SU-DHL-6 (cell line): ENCODE measurements around the gene WWOX.

Source experiments
- H2AFZ ChIP-seq: fragments of 200-600 bp; sonication (generic); 2 replicates; pipeline ENCODE4 v1.6.1; 2014; ENCODE audit warnings: low read depth, mild to moderate bottlenecking, moderate library complexity, mixed read lengths, antibody characterized with exemption, low read length; ENCODE audit not compliant: severe bottlenecking
- H3F3A ChIP-seq: fragments of 200-600 bp; shearing (Covaris generic); 2 replicates; pipeline ENCODE4 v1.6.0; 2016; ENCODE audit warnings: antibody characterized with exemption, mild to moderate bottlenecking; ENCODE audit not compliant: insufficient read depth
- H3K27ac ChIP-seq: fragments of 200-600 bp; sonication (generic); 2 replicates; pipeline ENCODE4 v1.5.1; 2016; ENCODE audit warnings: low read depth, mild to moderate bottlenecking, low read length, moderate library complexity, mixed read lengths
- H3K27me3 ChIP-seq: fragments of 200-600 bp; sonication (generic), shearing (Covaris generic); 2 replicates; pipeline ENCODE4 v1.6.0; 2014; ENCODE audit warnings: mild to moderate bottlenecking, low read length
- H3K36me3 ChIP-seq: fragments of 200-600 bp; sonication (generic); 2 replicates; pipeline ENCODE4 v1.6.1; 2014; ENCODE audit warnings: mild to moderate bottlenecking, low read length, mixed read lengths
- H3K4me2 ChIP-seq: fragments of 300-600, 200-600 bp; shearing (Covaris generic), sonication (generic); 2 replicates; pipeline ENCODE4 v1.6.0; 2014; ENCODE audit warnings: low read length, low read depth, mild to moderate bottlenecking; ENCODE audit not compliant: poor library complexity, severe bottlenecking
- H3K4me3 ChIP-seq: fragments of 200-600 bp; sonication (generic); 2 replicates; pipeline ENCODE4 v1.5.1; 2014; ENCODE audit warnings: antibody characterized with exemption, low read length, mild to moderate bottlenecking, mixed read lengths; ENCODE audit not compliant: insufficient read depth, poor library complexity, severe bottlenecking
- H3K79me2 ChIP-seq: fragments of 200-600 bp; sonication (generic); 2 replicates; pipeline ENCODE4 v1.6.1; 2014; ENCODE audit warnings: mild to moderate bottlenecking, low read length, moderate library complexity; ENCODE audit not compliant: insufficient read depth
- H3K9ac ChIP-seq: fragments of 200-600 bp; sonication (generic); 2 replicates; pipeline ENCODE4 v1.7.0; 2014; ENCODE audit warnings: mild to moderate bottlenecking, low read length
- H3K9me2 ChIP-seq: fragments of 200-600 bp; sonication (generic); replicated peaks from 2 replicates; pipeline ENCODE4 v1.6.1; 2014; ENCODE audit warnings: low read length; ENCODE audit not compliant: insufficient read depth
- H3K9me3 ChIP-seq: fragments of 200-600 bp; sonication (generic); 2 replicates; pipeline ENCODE4 v1.6.1; 2014; ENCODE audit warnings: low read length, mixed read lengths; ENCODE audit not compliant: insufficient read depth
- H4K20me1 ChIP-seq: fragments of 200-600 bp; sonication (generic); 2 replicates; pipeline ENCODE4 v1.6.1; 2014; ENCODE audit warnings: low read depth, mild to moderate bottlenecking, antibody characterized with exemption, low read length, moderate library complexity, mixed read lengths
- EZH2phosphoT487 ChIP-seq: fragments of 200-600 bp; sonication (generic), shearing (Covaris generic); conservative IDR thresholded peaks from 2 replicates; pipeline ENCODE4 v1.6.1; 2018; ENCODE audit warnings: mild to moderate bottlenecking, antibody characterized with exemption, low read length, moderate library complexity, mixed read lengths
- TF ChIP-seq, protein P1 (sequence below): fragments of 200-600 bp; sonication (generic); IDR thresholded peaks from one replicate; pipeline ENCODE4 v1.5.1; 2017; ENCODE audit warnings: antibody characterized with exemption, mild to moderate bottlenecking, low read length, moderate library complexity; ENCODE audit not compliant: insufficient read depth, poor library complexity, severe bottlenecking

WWOX gene

GRCh38 chr16:78137782-78138616, 38.5 kb downstream of the WWOX start:
- no peak overlapping the region for H3K27ac ChIP-seq
- no peak overlapping the region for H3K4me3 ChIP-seq
- H2AFZ ChIP-seq = no peak overlapping the region
- no peak overlapping the region for H3K4me2 ChIP-seq
- H3K9me3 ChIP-seq = no peaks in the 10 kb centered on the region
- 0 out of 2 replicates have a peak, but pooled peaks cover 5% of the 10 kb centered on the region for H3K79me2 ChIP-seq
- no peak overlapping the region for H3K9ac ChIP-seq
- H3K36me3 ChIP-seq = no peaks in the 10 kb centered on the region
- no peaks in the 10 kb centered on the region for H3K9me2 ChIP-seq
- no peaks in the 10 kb centered on the region for H3F3A ChIP-seq
- H3K27me3 ChIP-seq = no peaks in the 10 kb centered on the region
- TF ChIP-seq, protein P1, sequence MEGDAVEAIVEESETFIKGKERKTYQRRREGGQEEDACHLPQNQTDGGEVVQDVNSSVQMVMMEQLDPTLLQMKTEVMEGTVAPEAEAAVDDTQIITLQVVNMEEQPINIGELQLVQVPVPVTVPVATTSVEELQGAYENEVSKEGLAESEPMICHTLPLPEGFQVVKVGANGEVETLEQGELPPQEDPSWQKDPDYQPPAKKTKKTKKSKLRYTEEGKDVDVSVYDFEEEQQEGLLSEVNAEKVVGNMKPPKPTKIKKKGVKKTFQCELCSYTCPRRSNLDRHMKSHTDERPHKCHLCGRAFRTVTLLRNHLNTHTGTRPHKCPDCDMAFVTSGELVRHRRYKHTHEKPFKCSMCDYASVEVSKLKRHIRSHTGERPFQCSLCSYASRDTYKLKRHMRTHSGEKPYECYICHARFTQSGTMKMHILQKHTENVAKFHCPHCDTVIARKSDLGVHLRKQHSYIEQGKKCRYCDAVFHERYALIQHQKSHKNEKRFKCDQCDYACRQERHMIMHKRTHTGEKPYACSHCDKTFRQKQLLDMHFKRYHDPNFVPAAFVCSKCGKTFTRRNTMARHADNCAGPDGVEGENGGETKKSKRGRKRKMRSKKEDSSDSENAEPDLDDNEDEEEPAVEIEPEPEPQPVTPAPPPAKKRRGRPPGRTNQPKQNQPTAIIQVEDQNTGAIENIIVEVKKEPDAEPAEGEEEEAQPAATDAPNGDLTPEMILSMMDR = no peak
- no peak for TF ChIP-seq EZH2phosphoT487
- H4K20me1 ChIP-seq = no peaks in the 10 kb centered on the region

DNA sequence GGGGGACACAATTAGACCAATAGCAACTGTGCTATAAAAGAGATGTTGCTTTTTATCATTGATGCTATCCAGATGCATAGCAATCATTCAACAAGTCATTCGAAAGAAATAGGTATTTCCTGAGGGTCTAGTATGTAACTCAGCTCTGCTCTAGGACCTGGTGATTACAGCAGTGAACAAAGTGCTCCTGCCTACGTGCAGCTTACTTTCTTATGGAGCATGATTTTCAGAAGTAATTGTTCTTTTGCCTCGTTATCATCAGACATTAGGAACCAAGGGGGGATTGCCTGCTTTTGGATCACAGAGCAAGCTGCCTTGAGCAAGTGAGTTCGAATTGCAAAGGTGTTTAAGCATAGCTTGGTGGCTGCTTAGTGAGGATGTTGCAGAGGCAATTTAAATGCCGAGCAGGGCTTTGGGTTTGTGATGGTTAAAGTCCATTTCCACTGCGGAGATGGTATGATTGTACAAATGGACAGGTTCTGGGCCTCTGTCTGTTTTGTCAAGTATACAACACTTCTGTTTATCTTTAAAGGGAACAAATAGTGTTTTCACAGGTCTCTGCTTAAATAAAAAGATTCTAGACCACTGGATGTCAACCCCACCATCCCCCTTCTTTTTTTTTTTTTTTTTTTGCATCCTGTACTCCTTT, 41.5 kb downstream of the WWOX start:
- TF ChIP-seq EZH2phosphoT487 = no peak
- TF ChIP-seq, protein P1 = no peak

GRCh38 chr16:78142788-78143187, 43.3 kb downstream of the WWOX start:
- H4K20me1 ChIP-seq = no peaks in the 10 kb centered on the region
- H3K4me2 ChIP-seq = no peak overlapping the region
- no peak overlapping the region for H3K27ac ChIP-seq
- H3K9ac ChIP-seq = no peak overlapping the region
- no peaks in the 10 kb centered on the region for H3F3A ChIP-seq
- H3K9me3 ChIP-seq = no peaks in the 10 kb centered on the region
- H2AFZ ChIP-seq = no peak overlapping the region
- no peaks in the 10 kb centered on the region for H3K27me3 ChIP-seq
- TF ChIP-seq, protein P1 = no peak
- no peaks in the 10 kb centered on the region for H3K36me3 ChIP-seq
- H3K79me2 ChIP-seq = no peaks in the 10 kb centered on the region
- H3K4me3 ChIP-seq = no peak overlapping the region
- H3K9me2 ChIP-seq = no peaks in the 10 kb centered on the region

More for the DNA sequence above, 41.5 kb downstream of the WWOX start:
- Histone ChIP-seq H3K9me2 (no peaks in the 10 kb centered on the region), H3K9me3 (no peaks in the 10 kb centered on the region), H3K27ac (no peak overlapping the region), H2AFZ (no peak overlapping the region), H3K9ac (no peak overlapping the region), H3K4me3 (no peak overlapping the region), H4K20me1 (no peaks in the 10 kb centered on the region), H3K36me3 (no peaks in the 10 kb centered on the region), H3K27me3 (no peaks in the 10 kb centered on the region), H3F3A (no peaks in the 10 kb centered on the region), H3K4me2 (no peak overlapping the region), H3K79me2 (no peaks in the 10 kb centered on the region)
